ENCODE data around the gene MICAL3. TPM values are rescaled to one million over a fixed set of nuclear protein-coding genes. Genes with fewer than 3 reads are reported as not detected.

The MICAL3 gene
- total RNA-seq, 1 donor from 2014 or later = 23.4 TPM

GRCh38 chr22:17873116-17873515 lies 151.2 kb downstream of the MICAL3 start:
- no peak for DNase-seq (ENCODE audit: low read depth)

DNA sequence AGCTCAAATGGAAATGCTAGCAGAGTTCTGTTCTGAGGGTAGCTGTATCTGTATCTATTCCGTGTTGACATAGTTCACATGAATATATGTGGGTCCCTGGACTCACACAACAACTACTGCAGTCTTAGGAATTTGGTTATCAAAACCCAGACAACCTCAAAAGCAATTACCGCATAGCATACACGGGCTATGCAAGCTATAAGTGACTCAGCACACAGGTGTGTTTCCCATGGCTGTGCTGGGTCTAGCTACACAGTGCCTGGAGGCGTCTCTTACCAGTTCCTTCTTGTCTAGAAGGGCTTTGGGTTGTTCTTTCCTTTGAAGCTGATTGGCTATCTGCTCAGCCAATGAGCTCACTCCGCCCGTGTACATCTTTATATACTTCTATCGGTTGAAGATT lies 151.9 kb downstream of the MICAL3 start:
- DNase-seq (ENCODE audit: low read depth) = no peak

DNA sequence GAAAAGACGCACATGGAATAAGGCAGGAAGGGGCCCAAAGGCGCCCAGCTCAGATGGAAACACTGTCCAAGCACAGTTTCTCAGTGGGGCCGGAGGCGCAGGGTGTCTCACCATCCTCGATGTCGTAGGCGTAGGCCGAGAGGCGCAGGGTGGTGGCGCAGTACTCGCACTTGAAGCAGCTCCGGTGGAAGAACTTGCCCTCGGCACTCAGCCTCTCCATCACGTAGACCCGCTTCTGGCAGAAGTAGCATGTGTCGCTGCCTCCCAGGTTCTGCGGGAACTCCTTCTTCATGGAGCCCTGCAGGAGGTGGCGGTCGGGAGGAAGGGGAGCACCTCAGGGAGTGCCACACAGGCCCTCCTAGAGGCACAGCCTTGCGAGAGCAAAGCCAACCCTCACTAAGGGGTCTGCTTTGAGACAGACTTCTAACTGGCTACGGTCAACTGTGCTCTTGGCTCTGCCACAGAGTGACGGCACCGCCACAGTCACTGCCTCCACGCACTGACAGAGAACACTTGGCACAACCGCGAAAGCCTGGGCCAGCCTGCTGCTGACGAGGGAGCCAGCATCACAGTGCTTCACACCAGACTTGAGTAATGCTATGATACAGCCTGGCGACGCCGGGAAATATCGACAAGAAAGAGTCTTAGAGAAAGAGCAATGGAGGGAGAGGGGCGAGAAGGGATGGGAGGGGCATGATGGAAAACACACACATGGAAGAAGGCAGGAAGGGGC lies 152.5 kb downstream of the MICAL3 start:
- no peak for DNase-seq (ENCODE audit: low read depth)

GRCh38 chr22:17870407-17870806 lies 154.0 kb downstream of the MICAL3 start:
- DNase-seq (ENCODE audit: low read depth) = no peak

- no peak for DNase-seq (ENCODE audit: low read depth)
Measured at GRCh38 chr22:17869285-17870096, 154.9 kb downstream of the MICAL3 start.

DNA sequence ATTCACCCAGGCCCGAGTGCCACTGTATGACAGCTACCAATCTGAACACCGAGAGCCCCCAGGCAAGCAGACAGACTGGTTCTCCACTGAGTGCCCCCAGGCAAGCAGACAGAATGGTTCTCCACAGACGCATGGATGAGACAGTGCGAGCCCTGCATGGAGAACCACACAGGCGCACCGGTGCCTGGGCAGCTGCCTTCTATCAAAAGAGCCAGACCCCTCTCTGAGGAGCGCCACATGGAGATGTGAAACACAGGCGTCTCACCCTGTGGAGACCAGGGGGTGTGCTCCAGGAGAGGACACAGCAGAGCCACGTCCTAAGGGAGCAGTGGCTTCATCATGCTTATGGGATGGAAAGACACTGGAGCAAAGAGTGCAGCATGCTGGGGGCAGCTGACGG lies 155.6 kb downstream of the MICAL3 start:
- no peak for DNase-seq (ENCODE audit: low read depth)

GRCh38 chr22:17867160-17867785 lies 157.1 kb downstream of the MICAL3 start:
- DNase-seq (ENCODE audit: low read depth) = no peak

DNA sequence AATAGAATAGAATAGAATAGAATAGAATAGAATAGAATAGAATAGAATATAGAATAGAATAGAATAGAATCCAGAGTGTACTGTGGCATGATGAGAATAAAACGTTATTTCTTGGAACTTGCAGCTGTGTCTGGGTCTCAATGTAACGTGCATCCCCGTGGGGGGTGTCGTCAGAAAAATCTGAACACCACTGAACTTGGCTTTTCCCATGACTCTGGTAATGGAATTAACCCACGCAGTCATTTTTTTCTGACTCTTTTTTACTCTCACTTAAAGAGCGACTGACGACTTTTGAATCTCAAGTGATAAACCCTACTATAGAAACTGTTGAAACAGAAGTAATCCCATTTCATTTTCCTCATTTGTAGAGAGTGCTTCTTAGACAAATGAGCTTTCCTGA lies 157.7 kb downstream of the MICAL3 start:
- no peak for DNase-seq (ENCODE audit: low read depth)

GRCh38 chr22:17866127-17866526 lies 158.2 kb downstream of the MICAL3 start:
- DNase-seq (ENCODE audit: low read depth) = no peak

DNA sequence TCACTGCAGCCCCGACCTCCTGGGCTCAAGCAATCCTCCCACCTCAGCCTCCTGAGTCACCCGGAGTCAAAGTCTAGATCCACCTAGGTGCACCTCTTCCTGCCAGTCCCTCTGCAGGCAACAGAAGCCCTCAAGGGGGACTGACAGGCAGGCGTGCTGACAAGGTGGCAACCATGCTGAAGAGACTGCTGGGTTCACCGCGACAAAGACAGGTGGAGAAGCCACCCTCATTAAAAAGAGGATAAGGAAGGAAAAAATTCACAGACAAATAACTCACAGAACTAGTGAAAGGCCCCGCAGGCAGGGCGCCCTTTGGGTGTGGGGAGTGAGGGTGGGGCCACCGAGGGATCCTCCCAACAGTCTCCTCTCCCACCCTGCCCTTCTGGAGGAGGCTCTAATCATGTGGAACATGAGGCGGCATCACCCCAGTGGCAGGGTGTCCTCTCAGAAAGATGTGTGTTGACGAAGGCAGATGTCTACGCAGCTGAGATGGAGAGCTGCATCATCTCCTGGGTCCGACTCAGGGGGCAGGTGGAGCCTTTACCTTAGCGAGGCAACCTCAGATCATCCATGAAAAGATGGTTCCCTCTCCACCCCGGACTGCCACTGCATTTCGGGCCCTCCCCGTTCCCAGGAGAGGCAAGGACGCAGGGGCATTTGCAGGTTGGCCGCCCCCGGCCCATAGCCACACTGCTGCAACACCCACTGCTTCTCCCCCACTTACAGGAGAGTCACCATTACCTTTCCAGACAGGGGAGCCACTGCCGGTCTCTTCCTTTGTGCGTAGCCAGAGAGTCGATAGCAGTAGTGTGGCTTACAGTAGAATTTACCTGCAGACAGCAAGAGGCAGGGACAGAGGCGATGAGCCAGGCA lies 158.9 kb downstream of the MICAL3 start:
- no peak for DNase-seq (ENCODE audit: low read depth)

GRCh38 chr22:17864398-17865182 lies 159.8 kb downstream of the MICAL3 start:
- DNase-seq (ENCODE audit: low read depth) = no peak

- no peak for DNase-seq (ENCODE audit: low read depth)
Measured at GRCh38 chr22:17862646-17863181, 161.6 kb downstream of the MICAL3 start.

DNA sequence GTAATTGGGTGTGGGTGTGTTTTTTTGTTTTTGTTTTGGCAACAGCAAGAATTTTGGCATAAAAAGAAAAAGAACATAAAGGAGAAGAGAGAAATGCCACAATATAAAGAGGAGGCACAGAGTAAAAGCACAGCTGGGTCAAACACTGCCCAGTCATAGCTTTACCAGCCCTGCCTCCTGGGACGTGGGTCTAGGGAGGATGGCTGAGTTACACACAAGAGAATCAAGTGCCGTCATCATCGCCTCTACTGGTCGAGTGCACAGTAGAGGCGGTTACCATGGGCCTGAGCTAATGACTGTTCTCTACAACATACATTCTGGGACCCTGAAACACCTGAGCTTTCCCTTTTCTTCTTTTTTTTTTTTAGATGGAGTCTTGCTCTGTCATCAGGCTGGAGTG lies 162.5 kb downstream of the MICAL3 start:
- no peak for DNase-seq (ENCODE audit: low read depth)

DNA sequence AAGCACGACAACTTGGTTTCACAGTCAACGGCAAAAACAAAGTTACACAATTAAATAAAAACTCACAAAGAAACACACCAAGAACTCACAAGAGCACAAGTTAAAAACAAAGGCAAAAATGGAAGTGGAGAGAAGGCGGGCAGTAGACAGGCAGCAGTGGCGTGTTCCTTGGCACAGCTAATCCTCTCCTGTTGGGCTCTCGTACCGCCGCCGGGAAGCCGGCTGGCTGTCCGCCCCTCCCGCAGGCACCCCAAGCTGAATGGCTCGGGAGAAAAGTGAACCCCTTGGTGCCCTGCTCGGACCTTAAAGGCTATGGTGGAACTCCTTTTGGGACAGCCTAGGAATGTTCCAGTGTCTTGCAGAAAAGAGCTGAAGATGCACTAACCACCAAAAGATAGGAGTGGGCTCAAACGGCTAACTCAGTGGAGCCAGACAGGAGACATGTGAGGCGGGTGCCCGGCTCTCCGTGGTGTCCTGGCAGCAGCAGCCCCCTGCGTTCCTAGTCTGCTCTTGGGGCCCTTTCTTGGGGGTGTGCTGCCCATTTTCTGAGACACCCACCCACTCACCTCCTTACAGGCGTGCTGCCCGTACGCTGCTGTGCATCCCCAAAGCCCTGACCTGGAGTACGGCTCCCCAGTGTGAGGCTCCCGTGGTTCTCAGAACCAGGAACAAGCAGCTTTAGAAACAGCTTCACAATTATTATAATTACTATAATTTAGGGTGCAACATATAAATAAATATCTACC lies 164.0 kb downstream of the MICAL3 start:
- no peak for DNase-seq (ENCODE audit: low read depth)

GRCh38 chr22:17858033-17858432 lies 166.3 kb downstream of the MICAL3 start:
- no peak for DNase-seq (ENCODE audit: low read depth)

DNA sequence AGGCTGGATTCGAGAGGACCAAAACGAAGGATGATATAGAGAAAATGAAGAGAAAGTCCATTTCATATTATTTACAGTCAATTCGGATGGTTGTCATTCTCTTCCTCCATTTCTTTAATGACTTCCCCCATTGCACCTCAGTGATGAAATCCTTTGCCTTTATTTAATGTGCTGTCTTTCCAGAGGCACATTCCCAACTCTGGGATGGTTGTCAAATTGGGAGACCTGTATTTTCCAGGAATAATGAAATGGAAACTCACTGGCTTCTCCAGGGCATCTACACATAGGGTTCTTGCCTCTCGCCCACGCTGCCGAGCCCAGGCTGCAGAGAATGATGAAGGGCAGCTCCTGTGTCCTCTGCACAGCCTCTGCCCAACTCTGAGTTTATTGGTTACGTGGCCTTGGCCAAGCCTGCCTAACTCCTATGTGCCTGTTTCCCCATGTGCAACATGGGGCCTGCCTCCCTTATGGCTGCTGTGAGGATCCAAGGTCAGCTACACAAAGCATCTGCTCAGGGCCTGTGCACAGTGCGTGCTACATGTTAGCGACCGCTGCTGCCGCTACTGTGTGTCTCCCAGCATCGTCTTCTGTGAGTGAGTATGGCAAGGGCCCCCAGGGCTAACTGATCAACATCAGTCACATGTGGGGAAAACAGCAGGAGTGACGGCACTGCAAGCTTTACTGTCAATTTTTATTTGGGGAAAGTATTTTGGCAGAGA lies 168.6 kb downstream of the MICAL3 start:
- no peak for DNase-seq (ENCODE audit: low read depth)

- DNase-seq (ENCODE audit: low read depth) = peak; percentile 64
Measured at GRCh38 chr22:17853073-17853472, 171.3 kb downstream of the MICAL3 start.

- no peak for DNase-seq (ENCODE audit: low read depth)
Measured at GRCh38 chr22:17851759-17852158, 172.6 kb downstream of the MICAL3 start.
